MG63 (cell line): Measurements from ENCODE around the gene CBLB. TPM values are rescaled to one million over a fixed set of nuclear protein-coding genes. Genes with fewer than 3 reads are reported as not detected.
"Not testable (repeated sequence)": the region's sequence is repeated elsewhere in the genome, so short reads cannot be mapped to it uniquely, and the experiment has no call there.

Source experiments
- DNase-seq: peaks from one replicate; pipeline ENCODE4 v3.0.0-alpha.2; 2020
- H3K27me3 ChIP-seq: fragments of 250-450 bp; sonication (Bioruptor Pico); 2 replicates; pipeline ENCODE4 v1.5.1; 2020; ENCODE audit warnings: mild to moderate bottlenecking, moderate library complexity
- H3K36me3 ChIP-seq: fragments of 250-450 bp; sonication (Bioruptor Pico); 2 replicates; pipeline ENCODE4 v1.5.1; 2020; ENCODE audit warnings: mild to moderate bottlenecking, moderate library complexity
- H3K4me3 ChIP-seq: fragments of 250-450 bp; sonication (Bioruptor Pico); 2 replicates; pipeline ENCODE4 v1.5.1; 2020; ENCODE audit warnings: mild to moderate bottlenecking, moderate library complexity
- H3K9me3 ChIP-seq: fragments of 250-450 bp; sonication (Bioruptor Pico); 2 replicates; pipeline ENCODE4 v1.5.1; 2020; ENCODE audit warnings: mild to moderate bottlenecking, moderate library complexity
- total RNA-seq: library from RNA; depleted of rRNA; stranded (reverse); fragments of >200 nt; shearing (Covaris generic); gene quantifications from 2 replicates; pipeline ENCODE4 v1.2.3, GENCODE V29; 2014; ENCODE audit warnings: low replicate concordance

CBLB gene
- total RNA-seq, 1 experiment from 2014 or later = 2.9 TPM

DNA sequence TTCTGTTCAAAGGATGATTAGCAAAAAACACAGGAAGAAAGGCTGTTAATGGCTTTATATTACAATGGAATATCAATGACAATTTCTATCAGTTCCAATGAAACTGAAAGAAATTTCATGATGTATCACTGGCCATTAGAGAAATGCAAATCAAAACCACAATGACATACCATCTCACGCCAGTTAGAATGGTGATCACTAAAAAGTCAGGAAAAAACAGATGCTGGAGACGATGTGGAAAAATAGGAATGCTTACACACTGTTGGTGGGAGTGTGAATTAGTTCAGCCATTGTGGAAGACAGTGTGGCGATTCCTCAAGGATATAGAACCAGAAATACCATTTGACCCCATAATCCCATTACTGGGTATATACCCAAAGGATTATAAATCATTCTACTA, 53.5 kb downstream of the CBLB start:
- not testable (repeated sequence) for H3K36me3 ChIP-seq, DNase-seq, H3K27me3 ChIP-seq, H3K9me3 ChIP-seq, H3K4me3 ChIP-seq

- no peaks in the 10 kb centered on the region for H3K36me3 ChIP-seq
- no peak for DNase-seq
- H3K9me3 ChIP-seq = no peaks in the 10 kb centered on the region
- no peaks in the 10 kb centered on the region for H3K27me3 ChIP-seq
- no peak overlapping the region for H3K4me3 ChIP-seq
Measured at GRCh38 chr3:105813710-105814109, 55.1 kb downstream of the CBLB start.

- Histone ChIP-seq H3K9me3 (no peaks in the 10 kb centered on the region), H3K4me3 (no peak overlapping the region), H3K27me3 (no peaks in the 10 kb centered on the region), H3K36me3 (no peaks in the 10 kb centered on the region)
- DNase-seq = no peak
Measured at GRCh38 chr3:105812194-105812586, 56.6 kb downstream of the CBLB start.

DNA sequence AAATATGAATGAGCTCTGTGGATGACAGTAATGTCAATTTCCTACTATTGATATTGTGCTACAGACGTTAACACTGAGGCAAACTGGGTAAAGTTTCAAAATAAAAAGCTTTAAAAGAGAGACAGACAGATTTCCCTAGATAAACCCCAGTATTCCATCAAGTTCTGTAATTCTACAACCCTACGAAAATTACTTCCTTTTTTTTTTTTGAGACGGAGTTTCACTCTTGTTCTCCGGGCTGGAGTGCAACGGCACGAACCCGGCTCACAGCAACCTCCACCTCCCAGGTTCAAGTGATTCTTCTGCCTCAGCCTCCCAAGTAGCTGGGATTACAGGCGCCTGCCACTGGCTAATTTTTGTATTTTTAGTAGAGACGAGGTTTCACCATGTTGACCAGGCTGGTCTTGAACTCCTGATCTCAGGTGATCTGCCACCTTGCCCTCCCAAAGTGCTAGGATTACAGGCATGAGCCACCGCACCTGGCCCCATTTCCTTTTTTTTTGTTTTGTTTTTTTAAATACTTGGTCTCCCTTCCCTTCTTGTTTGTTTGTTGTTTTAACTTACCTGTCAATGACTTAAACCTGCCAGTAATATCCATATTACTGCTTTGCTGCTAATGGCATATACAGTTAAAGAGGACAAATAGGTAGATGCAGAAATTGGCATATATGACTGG, 57.2 kb downstream of the CBLB start:
- DNase-seq = no peak
- Histone ChIP-seq H3K27me3 (no peaks in the 10 kb centered on the region), H3K4me3 (no peak overlapping the region), H3K36me3 (no peaks in the 10 kb centered on the region), H3K9me3 (no peaks in the 10 kb centered on the region)

DNA sequence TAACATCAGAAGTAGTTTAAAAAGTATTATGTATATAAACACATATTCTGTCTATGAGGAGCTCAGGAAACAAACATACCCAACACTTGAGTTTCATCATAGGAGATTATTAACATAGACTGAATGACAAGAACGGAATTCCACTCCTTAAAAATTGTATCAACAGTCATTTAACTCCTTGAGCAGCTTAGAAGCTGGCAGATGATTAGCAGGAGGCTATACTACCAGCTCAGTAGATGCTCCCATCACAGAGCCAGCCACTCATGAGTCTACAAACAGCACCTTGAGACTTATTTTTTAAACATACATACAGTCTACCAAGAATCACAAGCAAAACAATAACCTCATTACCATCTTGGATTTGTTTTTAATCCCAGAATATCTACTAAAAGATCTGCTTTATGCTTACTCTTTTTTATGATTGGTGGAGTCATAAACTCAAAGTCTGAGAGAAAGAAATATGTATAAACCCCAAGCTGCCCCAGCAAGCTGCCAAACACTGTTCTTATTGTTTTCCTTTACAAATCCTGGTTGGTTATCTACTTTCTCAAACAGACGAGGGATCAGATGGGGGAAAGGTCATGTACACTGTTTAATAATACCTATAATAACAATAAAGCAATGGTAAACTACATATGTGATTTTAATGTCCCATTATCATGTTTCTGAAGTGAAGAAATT, 59.5 kb downstream of the CBLB start:
- no peaks in the 10 kb centered on the region for H3K9me3 ChIP-seq
- no peak for DNase-seq
- H3K4me3 ChIP-seq = no peak overlapping the region
- H3K27me3 ChIP-seq = no peaks in the 10 kb centered on the region
- no peaks in the 10 kb centered on the region for H3K36me3 ChIP-seq

- Histone ChIP-seq H3K27me3 (no peaks in the 10 kb centered on the region), H3K9me3 (no peaks in the 10 kb centered on the region), H3K4me3 (no peak overlapping the region), H3K36me3 (no peaks in the 10 kb centered on the region)
- no peak for DNase-seq
Measured at GRCh38 chr3:105807701-105808100, 61.1 kb downstream of the CBLB start.

DNA sequence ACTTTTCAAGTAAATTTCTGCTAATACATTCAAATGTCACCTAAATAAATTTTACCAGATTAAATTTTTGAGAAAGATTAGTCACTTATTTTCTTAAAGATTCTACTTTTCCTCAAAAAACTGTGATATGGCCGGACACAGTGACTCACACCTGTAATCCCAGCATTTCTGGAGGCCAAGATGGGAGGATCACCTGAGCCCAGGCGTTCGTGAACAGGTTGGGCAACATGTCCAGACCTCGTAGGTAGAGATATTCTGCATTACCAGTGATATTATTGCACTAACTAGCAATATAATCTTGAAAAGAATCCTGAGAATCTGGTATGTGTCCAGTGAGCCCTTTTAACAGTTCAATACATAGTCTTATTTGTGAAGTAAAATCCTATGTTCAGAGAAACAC, 61.7 kb downstream of the CBLB start:
- no peaks in the 10 kb centered on the region for H3K27me3 ChIP-seq
- DNase-seq = no peak
- no peaks in the 10 kb centered on the region for H3K9me3 ChIP-seq
- H3K4me3 ChIP-seq = no peak overlapping the region
- no peaks in the 10 kb centered on the region for H3K36me3 ChIP-seq

- Histone ChIP-seq H3K4me3 (no peak overlapping the region), H3K9me3 (no peaks in the 10 kb centered on the region), H3K27me3 (no peaks in the 10 kb centered on the region), H3K36me3 (no peaks in the 10 kb centered on the region)
- DNase-seq = peak; percentile 6
Measured at GRCh38 chr3:105806359-105806758, 62.5 kb downstream of the CBLB start.

- Histone ChIP-seq H3K9me3 (no peaks in the 10 kb centered on the region), H3K27me3 (no peaks in the 10 kb centered on the region), H3K4me3 (no peak overlapping the region), H3K36me3 (no peaks in the 10 kb centered on the region)
- DNase-seq = peak; percentile 19
Measured at GRCh38 chr3:105805404-105805803, 63.4 kb downstream of the CBLB start.

DNA sequence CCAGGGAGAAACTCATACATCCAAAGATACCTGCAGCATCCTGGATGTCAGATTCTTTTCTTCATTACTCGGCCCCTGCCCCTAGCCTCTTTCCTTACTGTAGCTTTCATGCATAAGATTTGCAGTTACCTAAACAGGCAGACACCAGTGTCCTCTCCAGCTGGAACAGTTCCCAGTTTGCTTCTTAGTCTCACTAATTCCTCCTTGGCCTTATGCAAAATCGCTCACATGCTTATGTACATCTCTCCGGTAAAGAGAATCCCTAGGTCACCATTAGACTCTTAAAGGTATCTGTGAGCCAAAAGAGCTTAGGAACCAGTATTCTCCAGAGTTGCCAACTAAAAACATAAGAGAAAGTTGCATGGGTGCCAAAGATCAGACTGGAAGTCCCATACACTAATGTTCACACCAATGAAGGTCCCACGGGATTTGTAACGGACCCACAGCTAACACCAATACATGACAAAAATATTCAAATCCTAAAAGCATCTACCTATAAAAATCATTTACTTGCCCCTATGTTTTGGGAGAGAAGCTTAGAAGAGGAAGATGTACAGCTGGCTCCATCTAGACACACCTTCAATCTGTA, 66.6 kb downstream of the CBLB start:
- DNase-seq = no peak
- H3K9me3 ChIP-seq = no peaks in the 10 kb centered on the region
- no peaks in the 10 kb centered on the region for H3K27me3 ChIP-seq
- H3K36me3 ChIP-seq = no peaks in the 10 kb centered on the region
- H3K4me3 ChIP-seq = no peak overlapping the region

DNA sequence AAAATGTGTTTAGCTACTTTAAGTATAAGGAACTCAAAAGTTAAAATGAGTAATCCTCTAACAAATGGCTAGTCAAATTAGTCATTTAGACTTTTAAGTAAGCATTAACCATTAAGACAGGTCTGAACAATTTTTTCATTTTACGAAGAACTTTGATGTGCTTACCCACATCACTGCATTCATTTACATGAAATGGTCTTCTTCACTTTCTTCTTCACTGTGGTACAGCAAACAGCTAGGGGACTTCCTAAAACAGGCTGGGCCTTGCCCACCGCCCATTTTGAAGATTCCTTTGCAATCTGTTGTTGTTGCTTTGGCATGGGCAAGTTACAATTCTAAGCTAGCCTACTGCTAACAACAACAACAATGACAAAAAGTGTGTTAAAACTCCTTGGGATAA, 67.4 kb downstream of the CBLB start:
- no peaks in the 10 kb centered on the region for H3K36me3 ChIP-seq
- no peaks in the 10 kb centered on the region for H3K9me3 ChIP-seq
- DNase-seq = no peak
- H3K27me3 ChIP-seq = no peaks in the 10 kb centered on the region
- H3K4me3 ChIP-seq = no peak overlapping the region

DNA sequence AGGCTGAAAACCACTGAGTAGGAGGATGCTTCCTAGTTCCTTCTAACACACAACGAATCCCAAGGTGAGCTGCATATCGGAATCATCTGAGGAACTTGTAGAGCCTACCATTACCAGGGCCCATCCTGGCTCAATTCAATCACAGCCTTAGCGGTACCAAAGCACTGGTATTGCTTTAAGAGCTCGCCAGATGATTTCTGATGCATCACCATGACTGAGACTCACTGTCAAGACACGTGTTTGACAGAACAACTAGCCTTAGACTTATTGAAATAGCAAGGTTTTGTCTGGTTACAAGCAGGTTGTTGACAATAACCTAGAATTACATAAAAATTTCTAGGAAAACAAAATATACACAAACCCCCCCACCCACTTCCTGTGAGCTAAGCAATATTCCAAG, 68.5 kb downstream of the CBLB start:
- no peak overlapping the region for H3K4me3 ChIP-seq
- no peaks in the 10 kb centered on the region for H3K27me3 ChIP-seq
- H3K36me3 ChIP-seq = no peaks in the 10 kb centered on the region
- no peak for DNase-seq
- no peaks in the 10 kb centered on the region for H3K9me3 ChIP-seq

DNA sequence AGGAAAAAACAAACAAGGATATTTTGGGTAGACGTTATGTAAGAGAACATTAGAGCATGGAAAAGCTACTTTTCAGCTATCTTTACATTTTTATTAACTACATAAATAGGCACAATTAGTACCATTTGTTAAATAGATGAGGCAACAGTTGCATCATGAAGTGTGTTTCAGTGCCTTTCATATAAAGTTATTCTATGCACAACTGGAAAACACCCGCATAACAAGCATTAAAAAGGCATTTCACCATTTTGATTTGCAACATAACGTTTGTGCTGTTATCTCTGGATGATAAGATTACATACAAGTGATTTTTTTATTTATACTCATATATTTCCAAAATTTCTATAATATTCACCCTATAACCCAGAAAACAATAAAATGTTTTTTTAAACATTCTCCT, 69.5 kb downstream of the CBLB start:
- Histone ChIP-seq H3K36me3 (no peaks in the 10 kb centered on the region), H3K27me3 (no peaks in the 10 kb centered on the region), H3K4me3 (no peak overlapping the region), H3K9me3 (no peaks in the 10 kb centered on the region)
- DNase-seq = no peak

- DNase-seq = no peak
- Histone ChIP-seq H3K27me3 (no peaks in the 10 kb centered on the region), H3K36me3 (no peaks in the 10 kb centered on the region), H3K9me3 (no peaks in the 10 kb centered on the region), H3K4me3 (no peak overlapping the region)
Measured at GRCh38 chr3:105798381-105798934, 70.4 kb downstream of the CBLB start.

- DNase-seq = no peak
- Histone ChIP-seq H3K36me3 (no peaks in the 10 kb centered on the region), H3K27me3 (no peaks in the 10 kb centered on the region), H3K4me3 (no peak overlapping the region), H3K9me3 (no peaks in the 10 kb centered on the region)
Measured at GRCh38 chr3:105793040-105793439, 75.8 kb downstream of the CBLB start.

DNA sequence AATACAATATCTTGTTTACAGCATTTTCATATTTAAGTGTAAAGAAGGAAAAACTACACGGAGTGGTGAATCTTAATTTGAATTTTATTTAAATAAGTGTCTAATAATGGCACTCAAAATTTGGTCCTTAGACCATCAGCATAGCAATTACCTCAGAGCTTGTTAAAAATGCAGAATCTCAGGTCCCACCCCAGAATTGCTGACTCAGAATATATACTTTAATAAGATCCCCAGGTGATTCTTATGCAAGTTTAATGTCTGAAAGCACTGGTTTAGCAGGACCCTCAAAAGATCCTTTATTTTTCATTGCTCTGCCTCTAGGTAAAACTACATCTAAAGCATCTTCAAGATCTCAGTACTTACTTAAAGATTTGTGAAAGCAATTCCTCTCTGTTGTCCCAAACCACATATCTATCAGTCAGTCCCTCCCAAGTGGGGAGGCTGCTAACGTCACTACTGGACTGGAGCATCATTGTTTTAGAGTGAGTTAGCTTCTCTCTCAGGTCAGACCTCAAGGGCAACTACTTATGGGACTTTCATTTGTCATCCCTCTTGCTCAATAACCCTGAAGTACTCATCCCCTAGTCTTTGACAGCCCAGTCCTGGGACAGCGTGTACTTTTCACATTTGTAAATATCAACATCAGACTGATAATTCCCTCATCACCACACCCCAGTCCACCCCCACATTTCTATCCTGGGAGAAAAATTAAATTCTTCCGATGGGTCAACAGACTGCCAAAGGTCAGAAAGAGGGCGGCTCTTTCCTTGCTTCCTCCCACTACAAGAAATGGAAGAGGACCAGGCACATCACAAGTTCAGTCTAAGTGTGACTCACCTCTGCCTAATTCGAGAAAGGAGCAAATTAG, 76.7 kb downstream of the CBLB start:
- H3K4me3 ChIP-seq = no peak overlapping the region
- H3K27me3 ChIP-seq = no peaks in the 10 kb centered on the region
- no peak for DNase-seq
- no peaks in the 10 kb centered on the region for H3K9me3 ChIP-seq
- H3K36me3 ChIP-seq = no peaks in the 10 kb centered on the region

DNA sequence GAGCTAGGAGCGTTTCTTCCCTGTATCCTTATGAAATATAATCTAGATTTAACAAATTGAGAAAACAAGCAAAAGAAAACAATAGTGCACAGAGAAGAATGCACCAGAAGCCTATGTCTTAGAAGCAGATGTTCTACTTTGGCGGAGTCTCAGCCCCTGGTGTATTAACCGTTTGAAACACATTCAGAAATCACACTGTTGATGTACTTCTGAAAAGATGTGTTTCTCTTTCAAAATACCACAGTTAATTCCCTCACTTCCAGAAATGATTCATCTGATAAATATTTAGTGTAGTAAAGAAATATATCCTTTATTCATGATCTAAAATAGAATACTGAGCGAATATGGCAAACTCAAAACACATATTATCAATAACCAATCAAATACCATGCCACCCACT, 77.7 kb downstream of the CBLB start:
- Histone ChIP-seq H3K36me3 (no peaks in the 10 kb centered on the region), H3K9me3 (no peaks in the 10 kb centered on the region), H3K4me3 (no peak overlapping the region), H3K27me3 (no peaks in the 10 kb centered on the region)
- DNase-seq = no peak
